Stimulated activated CD4-positive, alpha-beta T cell treated with anti-CD3 and anti-CD28 coated beads, Interleukin-1b, Interleukin-23, amount 100 ng/mL, for 4 hours (primary cell): ENCODE results near the gene ARHGAP31.

Experiments used
- DNase-seq, 2 donors: peaks; one replicate each; pipeline ENCODE4 v3.0.0-alpha.2; 2020; ENCODE audit warnings: low read depth in 2 of 2

ARHGAP31 gene

DNA sequence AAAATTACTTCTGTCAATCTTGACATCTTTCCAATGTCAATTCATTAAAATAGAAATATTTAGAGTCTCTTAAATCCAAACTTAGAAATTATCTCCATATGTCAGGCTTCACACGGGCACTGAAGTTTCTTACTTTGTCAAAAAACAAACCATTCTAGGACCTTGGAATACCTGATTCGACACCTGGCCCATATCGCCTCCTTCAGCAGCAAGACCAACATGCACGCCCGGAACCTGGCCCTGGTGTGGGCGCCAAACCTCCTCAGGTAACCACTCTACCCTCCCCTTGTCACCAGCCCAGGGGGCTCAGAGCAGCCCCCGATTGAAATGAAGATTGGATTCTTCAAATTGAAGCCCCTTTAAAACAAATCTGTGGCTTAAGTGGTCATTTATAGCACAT lies 88.0 kb downstream of the ARHGAP31 start:
- DNase-seq: no peak

DNA sequence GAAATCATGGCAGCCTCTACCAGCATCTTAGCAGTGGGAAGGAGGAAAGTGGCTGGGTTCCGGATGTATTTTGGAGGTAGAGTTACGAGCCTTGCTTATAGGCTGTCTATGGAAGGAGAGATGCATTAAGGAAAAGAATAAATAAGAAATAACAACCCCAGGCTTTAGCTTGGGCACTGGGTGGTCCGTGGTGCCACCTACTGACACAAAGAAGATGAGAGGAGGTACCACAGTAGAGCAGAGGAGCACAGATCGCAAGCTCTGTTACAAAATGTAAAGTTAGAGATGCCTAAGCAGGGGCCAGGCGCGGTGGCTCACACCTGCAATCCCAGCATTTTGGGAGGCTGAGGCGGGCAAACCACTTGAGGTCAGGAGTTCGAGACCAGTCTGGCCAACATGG lies 94.4 kb downstream of the ARHGAP31 start:
- DNase-seq: no peak

DNA sequence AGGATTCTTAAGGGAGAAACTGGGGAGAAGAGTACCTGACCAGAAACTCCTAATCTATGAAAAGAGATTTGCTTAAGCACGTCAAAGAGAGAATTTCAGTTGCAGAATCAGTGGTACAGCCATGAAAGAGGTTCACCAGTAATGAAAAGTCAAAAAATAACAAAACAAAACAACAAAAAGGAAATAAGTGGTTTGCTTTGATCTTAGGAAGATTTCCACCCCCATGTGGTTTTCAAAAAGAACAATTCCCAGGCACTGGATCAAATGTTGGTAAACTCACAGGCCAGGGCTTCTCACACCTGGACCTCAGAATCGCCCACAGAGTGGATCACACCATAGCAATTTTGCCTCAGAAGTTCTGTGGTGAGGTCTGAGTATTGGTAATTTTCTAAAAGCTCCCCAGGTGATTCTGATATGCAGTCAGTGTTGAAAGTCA lies 101.8 kb downstream of the ARHGAP31 start:
- no peak for DNase-seq

DNA sequence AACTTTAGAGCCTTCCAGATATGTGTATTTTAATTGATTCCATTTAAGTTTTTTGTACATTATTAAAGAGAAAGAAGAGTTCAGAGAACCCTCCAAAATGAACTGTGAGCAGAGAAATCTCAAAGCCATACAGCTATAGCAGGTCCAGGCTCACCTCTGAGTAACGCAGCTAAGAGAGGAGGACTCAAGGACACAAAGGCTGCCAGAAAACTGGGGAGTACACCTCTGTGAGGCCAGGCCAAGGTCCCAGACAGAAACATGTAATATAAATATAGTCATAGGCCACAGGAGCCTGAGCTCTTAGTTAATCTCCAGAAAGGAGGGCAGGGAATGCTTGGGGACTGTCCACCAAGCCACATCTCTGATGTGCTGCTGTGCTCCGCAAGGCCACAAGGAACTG lies 102.7 kb downstream of the ARHGAP31 start:
- no peak for DNase-seq

DNA sequence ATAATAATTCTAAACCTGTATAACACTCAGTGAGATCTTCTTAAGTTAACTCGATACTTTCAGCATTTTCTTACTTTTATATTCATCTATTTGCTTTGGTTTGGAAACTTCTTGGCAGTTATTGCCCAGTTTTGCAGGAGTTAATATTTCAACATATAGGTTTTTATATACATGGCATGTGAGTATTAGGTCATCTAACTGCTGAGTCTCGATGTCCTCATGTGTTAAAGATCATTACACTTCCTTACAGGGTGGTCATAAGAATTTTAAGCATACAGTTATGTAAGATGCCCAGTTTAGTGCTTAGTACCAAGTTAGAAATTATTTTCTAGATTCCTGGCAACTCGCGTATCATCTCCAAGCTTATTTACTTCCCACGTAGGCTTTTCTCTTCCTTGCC lies 106.3 kb downstream of the ARHGAP31 start:
- DNase-seq: no peak

DNA sequence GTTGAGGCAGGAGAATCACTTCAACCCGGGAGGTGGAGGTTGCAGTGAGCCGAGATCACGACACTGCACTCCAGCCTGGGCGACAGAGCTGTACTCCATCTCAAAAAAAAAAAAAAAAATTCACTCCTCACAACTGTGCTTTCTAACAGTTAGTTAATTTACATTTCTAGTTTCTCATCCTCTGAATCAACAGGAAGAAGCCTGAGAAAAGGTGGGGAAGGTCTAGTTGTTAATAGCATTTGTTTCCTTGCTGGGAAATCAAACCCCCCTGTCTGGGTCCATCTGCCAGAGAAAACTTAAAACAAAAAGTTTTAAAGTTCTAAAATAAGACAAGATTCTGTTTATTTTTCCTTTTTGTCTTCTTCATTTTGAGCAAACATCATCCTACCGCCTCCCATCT lies 106.9 kb downstream of the ARHGAP31 start:
- no peak for DNase-seq

DNA sequence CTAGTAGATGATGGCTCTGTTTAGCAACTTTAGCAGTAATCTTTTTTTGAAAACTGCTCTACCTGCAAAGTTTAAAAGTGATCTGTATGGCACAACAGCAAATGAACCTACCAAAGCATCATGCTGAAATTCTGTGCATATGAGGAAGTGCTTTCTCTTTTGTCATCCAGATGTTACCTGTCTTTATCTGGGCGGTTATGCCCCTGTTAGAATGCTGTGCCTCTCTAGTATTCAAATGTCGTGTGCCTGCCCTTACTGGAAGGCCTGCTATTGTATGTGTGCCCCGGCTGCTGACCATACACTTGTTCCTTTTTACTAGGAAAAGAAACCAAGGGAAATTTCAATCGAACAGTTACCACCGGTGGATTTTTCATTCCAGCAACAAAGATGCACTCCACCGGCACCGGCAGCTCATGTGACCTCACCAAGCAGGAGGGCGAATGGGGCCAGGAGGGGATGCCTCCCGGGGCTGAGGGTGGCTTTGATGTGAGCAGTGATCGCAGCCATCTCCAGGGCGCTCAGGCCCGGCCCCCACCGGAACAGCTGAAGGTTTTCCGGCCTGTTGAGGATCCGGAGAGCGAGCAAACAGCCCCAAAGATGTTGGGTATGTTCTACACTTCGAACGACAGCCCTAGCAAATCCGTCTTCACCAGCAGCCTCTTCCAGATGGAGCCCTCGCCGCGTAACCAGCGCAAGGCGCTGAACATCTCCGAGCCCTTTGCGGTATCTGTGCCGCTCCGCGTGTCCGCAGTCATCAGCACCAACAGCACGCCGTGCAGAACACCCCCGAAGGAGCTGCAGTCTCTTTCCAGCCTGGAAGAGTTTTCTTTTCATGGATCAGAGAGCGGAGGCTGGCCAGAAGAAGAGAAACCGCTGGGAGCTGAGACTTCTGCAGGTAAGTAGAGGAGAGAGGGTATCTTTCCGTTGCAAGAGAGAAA lies 107.6 kb downstream of the ARHGAP31 start:
- DNase-seq: no peak

DNA sequence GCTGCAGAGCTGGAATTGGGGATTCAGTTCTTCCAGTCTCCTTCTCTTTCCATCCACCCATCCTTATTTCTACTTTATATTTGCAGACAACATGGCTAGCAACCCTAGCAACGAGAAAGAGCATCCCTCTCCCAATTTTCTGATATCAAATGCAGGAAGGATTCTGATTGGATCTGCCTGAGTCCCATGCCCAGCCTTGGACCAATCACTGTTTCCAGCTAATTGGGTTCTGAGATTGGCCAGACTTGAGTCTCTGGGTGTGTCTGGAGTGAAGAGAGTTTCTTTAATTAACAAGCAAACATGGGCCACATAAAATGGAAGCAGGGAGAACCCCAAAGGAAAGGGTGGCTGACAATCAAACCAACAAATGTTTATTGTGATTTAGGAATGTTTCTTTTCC lies 108.6 kb downstream of the ARHGAP31 start:
- no peak for DNase-seq

DNA sequence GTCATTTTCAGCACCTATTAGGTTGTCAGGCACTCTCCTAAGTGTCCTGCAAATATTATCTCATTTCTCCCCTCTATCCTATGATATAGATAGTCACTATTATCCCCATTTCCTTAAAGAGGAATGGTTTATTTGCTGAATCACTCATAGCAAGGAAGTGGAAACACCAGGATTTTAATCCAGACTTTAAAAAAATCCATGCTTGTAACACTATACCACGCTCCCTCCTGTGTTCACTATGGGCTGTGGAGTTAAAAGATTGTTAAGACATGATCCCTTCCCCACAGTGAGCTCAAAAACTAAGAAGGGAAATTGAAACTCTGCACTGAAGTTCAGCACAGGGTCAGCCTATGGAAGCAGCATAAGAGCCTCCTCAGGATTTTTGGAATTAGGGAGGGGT lies 109.0 kb downstream of the ARHGAP31 start:
- DNase-seq: no peak

DNA sequence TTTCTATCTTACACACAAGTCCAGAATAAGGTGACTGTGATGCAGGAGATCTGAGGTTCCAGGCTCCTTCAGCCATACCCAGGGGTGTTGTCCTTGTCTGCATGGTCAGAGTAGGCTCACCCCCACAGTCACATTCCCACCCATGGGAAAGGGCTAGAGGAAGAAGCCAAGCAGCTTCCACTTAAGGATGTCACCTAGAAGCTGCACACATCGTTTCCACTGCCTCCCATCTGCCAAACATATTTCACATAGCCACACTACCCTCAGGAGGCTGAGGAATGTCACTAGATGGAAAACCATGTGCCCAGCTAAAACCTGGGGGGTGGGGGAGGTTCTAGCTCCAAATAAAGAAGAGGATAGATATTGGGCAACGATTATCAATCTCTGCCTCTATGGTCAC lies 111.1 kb downstream of the ARHGAP31 start:
- no peak for DNase-seq

DNA sequence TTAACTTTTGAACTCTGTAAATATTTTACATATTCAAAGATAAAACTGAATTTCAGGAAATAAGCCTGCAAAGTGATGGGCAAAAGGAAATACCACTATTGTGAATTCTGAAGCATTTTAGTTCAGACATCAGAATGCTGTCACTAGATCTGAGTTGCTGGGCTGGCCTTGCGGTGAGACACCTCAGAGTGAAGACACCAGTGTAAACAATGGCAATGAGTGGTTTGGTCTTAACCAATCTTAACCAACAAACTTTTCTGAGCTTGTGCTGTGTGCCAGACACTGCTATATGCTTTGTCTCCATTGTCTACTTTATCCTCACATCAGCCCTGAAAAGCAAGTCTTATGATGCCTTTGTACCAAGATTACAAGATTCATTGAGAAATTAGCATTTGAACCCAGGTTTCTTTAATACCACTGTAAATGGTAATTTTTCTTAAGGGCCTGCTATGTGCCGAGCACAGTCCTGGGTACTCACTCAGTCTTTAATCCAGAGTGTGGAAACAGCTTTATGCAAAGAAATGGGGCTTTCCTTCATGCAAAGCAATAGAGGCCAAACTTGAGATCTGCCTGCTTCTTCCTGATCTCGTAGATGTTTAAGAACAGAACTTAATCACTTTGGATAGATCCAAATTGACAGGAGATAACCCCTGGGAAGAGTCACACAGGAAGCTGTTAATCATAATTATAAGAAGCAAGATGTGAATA lies 114.2 kb downstream of the ARHGAP31 start:
- DNase-seq: no peak

DNA sequence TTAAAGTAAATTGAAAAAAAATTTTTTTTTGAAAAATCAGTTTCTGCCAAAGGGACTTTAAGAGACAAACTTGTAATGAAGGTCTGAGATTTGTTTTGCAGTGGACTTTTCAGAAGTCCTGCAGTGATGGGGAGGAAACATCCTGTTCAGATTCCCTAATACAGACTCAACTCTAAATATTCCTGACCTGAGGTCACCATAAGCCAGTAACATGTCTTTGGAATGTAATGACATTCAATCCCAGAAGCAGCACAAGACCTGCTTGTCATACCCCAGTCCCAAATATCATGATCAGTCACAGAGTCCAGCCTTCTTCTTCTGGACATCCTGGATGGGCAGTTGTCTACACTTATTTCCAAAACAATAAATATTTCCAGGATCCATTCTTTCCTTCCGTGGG lies 115.7 kb downstream of the ARHGAP31 start:
- no peak for DNase-seq

DNA sequence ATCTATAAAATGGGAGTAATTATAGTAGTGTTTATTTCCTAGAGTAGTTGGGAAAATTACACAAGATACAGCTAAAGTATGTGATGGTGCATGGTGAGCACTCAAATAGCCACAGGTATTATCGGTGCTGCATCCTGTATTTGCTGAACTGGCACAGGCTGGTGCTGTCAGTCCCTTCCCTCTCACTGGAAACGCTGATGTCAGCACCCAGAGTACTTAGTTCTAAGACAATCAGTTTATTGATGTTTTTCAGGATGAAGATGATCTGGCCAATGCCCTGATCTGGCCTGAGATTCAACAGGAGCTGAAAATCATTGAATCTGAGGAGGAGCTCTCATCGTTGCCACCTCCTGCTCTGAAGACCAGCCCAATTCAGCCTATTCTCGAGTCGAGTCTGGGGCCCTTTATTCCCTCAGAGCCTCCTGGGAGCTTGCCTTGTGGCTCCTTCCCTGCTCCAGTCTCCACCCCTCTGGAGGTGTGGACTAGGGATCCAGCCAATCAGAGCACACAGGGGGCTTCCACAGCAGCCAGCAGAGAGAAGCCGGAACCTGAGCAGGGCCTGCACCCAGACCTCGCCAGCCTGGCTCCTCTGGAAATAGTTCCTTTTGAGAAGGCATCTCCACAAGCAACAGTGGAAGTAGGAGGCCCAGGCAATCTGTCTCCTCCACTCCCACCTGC lies 119.6 kb downstream of the ARHGAP31 start:
- no peak for DNase-seq

DNA sequence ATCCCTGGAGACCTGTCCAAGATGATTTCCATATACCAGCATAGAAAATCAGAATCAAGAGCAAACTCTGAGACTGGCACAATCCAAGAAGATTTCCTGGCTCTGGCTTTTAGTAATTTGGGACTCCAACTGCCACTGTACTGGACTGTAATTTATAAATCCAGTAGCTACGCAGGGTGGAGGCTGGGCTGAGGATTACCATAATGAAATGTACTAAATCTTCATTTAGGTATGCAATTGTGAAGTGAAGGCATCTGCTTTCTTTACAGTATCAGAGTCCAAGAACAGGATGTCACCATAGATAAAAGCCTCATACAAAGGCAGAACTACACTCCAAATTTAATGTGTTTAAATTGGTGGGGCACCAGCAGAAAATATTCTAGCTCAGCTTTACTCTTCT lies 122.7 kb downstream of the ARHGAP31 start:
- DNase-seq: no peak

DNA sequence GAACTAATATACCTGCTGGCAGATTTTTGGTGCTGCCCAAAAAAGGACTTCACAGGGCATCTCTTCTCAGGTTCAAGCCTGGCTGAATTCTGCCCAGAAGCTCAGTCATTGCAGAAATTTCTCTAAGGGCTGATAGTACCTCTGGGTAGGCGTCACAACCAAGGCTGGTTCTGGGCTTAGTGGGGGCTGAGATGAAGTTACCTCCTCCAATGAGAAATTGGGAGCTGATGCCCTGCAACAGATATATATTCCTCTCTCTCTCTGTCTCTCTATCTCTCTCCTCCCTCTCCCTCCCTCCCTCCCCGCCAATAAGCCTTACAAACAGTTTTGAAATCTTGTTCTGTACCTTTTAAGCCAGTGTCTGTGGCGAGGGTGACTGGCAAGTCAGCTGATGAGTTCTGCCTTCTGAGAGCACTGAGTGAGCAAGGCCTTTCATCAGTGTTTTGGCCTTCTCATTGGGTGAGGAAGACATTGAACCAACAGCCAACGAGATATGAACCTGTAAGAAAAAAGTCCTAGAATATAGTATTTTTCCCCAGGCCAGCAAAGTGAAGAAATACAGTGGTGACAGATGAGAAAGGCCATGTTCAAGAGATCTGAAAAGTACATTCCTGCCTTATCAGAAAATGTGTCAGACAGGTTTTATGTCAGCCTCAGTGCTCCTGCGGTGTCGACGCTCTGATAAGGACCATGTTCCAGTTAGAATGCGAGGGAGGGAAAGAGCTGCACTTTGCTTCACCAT lies 123.8 kb downstream of the ARHGAP31 start:
- no peak for DNase-seq

DNA sequence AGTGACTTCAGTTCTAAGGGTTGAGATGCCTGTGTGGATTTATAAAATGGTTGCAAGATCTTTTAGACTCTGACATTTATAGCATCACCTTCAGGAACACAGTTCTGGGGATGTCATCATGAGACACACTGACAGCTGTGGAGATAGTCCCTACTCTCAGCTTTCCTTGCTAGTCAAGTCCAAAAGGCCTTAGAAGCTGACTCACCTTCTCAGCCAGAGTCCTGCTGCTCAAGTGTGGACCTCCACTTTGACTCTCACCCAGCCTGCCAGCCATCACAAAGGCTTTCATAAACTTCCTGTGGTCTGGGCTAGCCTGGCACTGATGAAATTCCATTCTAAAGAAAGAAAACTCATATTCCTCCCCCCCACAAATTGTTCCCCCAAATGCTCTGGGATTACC lies 124.5 kb downstream of the ARHGAP31 start:
- no peak for DNase-seq

DNA sequence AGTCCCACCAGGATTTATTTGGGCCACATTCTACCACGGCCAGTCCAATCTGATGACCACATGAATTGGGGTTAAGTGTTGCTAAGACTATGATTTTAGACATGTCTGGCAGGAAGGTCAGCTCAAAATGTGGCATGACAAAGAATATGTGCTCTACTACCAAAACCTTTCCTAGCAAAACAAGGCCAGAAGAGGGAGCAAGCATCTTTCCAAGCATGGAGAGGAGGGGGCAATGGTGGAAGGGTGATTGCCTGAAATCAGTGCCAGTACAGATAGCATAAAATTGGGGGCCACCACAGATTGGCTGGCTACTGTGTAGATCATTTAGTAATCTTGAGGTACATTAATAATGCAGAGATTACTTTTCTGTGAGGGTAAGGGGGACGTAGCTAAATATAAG lies 126.0 kb downstream of the ARHGAP31 start:
- DNase-seq: no peak

DNA sequence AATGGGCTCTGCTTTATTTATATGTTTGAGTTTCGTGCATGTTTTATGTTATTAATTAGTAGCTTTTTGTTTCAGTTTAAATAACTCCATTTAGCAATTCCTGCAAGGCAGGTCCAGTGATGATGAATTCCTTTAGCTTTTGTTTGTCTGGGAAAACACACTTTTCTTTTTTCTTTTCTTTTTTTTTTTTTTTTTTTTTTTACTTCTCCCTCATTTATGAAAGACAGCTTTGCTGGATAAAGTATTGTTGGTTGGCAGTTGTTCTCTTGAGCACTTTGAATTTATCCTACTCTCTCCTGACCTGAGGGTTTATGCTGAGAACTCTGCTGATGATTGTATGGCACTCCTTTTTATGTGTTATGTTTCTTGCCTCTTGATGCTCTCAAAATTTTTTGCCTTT lies 133.5 kb downstream of the ARHGAP31 start:
- no peak for DNase-seq

DNA sequence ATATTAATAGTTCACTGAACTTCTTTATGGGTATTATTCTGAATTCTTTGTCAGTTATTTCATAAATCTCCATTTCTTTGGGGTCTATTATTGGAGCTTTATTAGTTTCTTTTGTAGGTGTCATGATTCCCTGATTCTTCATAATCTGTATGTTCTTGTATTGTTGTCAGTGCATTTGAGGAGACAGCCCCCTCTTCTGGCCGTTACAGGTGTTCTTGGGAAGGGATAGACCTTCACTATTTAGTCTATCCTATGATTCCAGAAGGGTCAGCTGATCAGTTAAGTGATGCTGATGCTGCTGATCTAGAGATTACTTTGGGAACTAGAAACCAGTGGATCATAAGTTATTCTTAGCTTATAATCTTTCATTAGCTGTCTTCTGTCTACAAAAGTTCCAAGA lies 134.4 kb downstream of the ARHGAP31 start:
- no peak for DNase-seq

DNA sequence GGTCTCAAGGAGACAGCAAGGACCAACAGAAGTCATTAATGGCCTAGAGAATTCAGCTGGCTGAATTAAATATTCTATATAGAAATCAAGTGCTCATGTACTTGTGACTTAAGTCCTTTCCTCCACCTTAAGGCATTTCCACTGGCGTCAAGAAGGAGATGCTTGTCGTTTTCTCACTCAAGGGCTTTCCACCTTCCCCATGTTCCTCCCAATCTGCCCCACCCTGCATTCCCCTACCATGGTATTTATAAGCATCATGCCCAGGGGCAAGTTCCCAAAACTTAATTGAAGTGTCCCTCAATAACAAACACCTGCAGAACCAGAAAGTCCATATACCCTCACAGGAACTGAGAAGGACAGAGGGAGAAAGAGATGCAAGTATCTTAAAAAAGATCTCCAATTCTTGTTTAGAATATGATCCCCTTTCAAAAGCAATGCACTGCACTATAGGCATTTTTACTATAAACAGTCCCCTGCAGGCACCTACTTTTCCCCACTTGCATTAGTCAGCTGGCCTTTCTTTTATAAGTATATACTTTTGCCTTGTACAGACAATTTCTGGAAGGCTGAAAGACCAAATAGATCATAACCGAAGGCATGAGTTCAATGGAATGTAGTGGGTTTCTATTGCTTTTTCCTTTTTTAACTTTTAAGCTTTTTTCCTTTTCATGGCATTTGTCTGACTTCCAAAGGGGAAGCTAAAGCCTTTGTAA lies 139.6 kb downstream of the ARHGAP31 start:
- no peak for DNase-seq

DNA sequence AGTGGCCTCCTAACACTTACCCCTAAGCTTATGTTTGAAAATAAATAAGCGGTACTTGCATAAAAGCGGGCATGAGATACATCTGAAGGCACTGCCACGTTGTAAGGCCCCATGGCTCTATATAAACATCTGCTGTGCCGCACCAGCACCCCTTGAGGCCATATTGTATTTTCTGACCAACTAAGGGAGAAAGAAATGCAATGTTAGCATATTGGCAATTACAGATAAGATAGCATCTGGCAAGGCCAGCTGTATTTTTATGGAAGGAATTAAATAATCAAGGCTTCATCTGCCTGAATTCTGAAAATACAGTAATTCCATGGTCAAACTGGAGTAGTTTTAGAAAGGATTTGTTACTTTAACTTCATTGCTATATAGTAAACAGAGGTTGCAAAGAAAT lies 140.5 kb downstream of the ARHGAP31 start:
- DNase-seq: no peak
